Endothelial cell (in vitro differentiated cells): ENCODE data around the gene NLK. TPM values are rescaled to one million over a fixed set of nuclear protein-coding genes. Genes with fewer than 3 reads are reported as not detected.
"Not testable (repeated sequence)": the region's sequence is repeated elsewhere in the genome, so short reads cannot be mapped to it uniquely, and the experiment has no call there.

Source experiments
- DNase-seq: peaks from one replicate; pipeline ENCODE4 v3.0.0; 2021; ENCODE audit warnings: low spot score
- H3K27ac Mint-ChIP-seq: one replicate; pipeline ENCODE4 v1.8.0; 2021; ENCODE audit warnings: mixed read lengths, inconsistent platforms; ENCODE audit not compliant: unreplicated experiment
- H3K27me3 Mint-ChIP-seq: one replicate; pipeline ENCODE4 v1.8.0; 2021; ENCODE audit warnings: mild to moderate bottlenecking, moderate library complexity, mixed read lengths, inconsistent platforms; ENCODE audit not compliant: unreplicated experiment
- H3K36me3 Mint-ChIP-seq: one replicate; pipeline ENCODE4 v1.8.0; 2021; ENCODE audit warnings: mild to moderate bottlenecking, low read depth, mixed read lengths, inconsistent platforms; ENCODE audit not compliant: unreplicated experiment
- H3K4me1 Mint-ChIP-seq: one replicate; pipeline ENCODE4 v1.8.0; 2021; ENCODE audit warnings: mild to moderate bottlenecking, mixed read lengths, inconsistent platforms; ENCODE audit not compliant: unreplicated experiment
- H3K4me3 Mint-ChIP-seq: one replicate; pipeline ENCODE4 v1.8.0; 2021; ENCODE audit warnings: mild to moderate bottlenecking, mixed read lengths, inconsistent platforms; ENCODE audit not compliant: unreplicated experiment
- H3K9me3 Mint-ChIP-seq: one replicate; pipeline ENCODE4 v1.8.0; 2021; ENCODE audit warnings: mixed read lengths, inconsistent platforms; ENCODE audit not compliant: unreplicated experiment
- total RNA-seq: library from RNA; stranded (reverse); fragmentation: NEBNext Ultra II Directional; extraction: Animal tissue kit (Norgen Biotek cat#: 25700); gene quantifications from one replicate; pipeline ENCODE4 v1.2.1, GENCODE V29; 2021; ENCODE audit not compliant: unreplicated experiment
- TF ChIP-seq, protein P1 (sequence below): fragments of 200-600 bp; sonication (generic); IDR thresholded peaks from one replicate; pipeline ENCODE4 v1.5.0; 2021; ENCODE audit warnings: antibody characterized with exemption; ENCODE audit not compliant: unreplicated experiment

NLK gene
- total RNA-seq, 1 donor from 2014 or later, result 53.7 TPM

DNA sequence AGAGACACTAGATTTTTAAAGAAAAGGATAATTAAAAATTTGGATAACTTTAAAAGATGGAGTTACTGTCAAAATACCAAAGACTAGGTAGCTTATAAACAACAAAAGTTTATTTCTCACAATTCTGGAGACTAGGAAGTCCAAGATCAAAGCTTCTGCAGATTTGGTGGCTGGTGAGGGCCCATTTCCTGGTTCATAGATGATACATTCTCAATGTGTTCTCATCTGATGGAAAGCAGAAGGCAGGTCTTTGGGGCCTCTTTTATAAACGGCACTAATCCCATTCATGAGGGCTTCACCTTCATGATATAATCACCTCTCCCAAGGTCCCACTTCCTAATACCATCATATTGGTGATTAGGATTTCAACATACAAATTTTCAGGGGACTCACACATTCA lies 33.7 kb downstream of the NLK start:
- no peaks in the 10 kb centered on the region for H3K9me3 Mint-ChIP-seq
- no peak overlapping the region for H3K27ac Mint-ChIP-seq
- no peak for DNase-seq
- TF ChIP-seq, protein P1, sequence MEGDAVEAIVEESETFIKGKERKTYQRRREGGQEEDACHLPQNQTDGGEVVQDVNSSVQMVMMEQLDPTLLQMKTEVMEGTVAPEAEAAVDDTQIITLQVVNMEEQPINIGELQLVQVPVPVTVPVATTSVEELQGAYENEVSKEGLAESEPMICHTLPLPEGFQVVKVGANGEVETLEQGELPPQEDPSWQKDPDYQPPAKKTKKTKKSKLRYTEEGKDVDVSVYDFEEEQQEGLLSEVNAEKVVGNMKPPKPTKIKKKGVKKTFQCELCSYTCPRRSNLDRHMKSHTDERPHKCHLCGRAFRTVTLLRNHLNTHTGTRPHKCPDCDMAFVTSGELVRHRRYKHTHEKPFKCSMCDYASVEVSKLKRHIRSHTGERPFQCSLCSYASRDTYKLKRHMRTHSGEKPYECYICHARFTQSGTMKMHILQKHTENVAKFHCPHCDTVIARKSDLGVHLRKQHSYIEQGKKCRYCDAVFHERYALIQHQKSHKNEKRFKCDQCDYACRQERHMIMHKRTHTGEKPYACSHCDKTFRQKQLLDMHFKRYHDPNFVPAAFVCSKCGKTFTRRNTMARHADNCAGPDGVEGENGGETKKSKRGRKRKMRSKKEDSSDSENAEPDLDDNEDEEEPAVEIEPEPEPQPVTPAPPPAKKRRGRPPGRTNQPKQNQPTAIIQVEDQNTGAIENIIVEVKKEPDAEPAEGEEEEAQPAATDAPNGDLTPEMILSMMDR, result no peak
- H3K36me3 Mint-ChIP-seq, result peaks cover 12% of the 10 kb centered on the region
- peaks cover 1% of the 10 kb centered on the region for H3K27me3 Mint-ChIP-seq
- H3K4me3 Mint-ChIP-seq, result no peak overlapping the region
- H3K4me1 Mint-ChIP-seq, result peaks cover 22% of the 10 kb centered on the region

DNA sequence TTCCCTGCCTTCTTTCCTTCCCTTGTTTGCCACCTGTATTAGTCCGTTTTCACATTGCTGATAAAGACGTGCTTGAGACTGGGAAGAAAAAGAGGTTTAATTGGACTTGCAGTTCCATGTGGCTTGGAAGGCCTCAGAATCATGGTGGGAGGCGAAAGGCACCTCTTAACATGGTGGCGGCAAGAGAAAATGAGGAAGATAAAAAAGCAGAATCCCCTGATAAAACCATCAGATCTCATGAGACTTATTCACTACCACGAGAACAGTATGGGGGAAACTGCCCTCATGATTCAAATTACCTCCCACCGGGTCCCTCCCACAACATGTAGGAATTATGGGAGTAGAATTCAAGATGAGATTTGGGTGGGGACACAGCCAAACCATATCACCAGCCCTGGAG lies 34.7 kb downstream of the NLK start:
- H3K4me1 Mint-ChIP-seq, result peaks cover 30% of the 10 kb centered on the region
- DNase-seq, H3K27ac Mint-ChIP-seq, H3K9me3 Mint-ChIP-seq, H3K27me3 Mint-ChIP-seq, H3K36me3 Mint-ChIP-seq, H3K4me3 Mint-ChIP-seq: not testable (repeated sequence)

DNA sequence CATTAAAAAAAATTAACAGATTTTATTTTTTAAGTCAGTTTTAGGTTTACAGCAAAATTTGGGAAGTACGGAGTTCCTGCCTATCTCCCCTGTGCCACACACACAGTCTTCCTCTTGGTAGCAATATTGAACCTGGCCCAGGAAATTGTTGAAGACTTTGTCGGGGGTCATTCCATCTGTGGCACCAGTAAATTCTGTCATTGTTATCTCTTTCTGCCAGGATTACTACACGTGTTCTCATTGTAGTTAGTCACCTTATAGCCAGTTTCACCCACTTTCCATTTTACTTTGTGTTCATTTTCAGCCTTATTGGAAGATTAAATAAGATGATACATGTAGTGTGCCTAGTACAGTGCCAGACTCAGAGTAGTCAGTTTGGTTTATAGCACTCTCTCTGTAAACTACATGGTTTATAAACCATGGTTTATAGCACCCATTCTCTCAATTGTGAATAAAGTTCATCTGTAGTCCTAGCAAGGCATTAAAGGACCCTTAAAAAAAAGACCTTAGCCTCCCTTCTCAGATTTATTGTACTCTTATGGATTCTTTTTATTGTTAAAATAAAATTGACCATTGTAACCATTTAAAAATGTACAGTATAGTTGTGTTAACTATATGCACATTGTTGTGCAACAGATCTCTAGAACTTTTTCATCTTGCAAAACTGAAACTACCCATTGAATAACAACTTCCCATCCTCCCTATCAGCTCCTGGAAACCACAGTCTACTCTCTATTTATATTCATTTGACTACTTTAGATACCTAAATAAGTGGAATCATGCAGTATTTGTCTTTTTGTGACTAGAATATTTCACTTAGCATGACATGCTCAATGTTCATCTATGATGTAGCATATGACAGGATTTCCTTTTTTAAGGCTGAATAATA lies 36.1 kb downstream of the NLK start:
- TF ChIP-seq, protein P1, result no peak

DNA sequence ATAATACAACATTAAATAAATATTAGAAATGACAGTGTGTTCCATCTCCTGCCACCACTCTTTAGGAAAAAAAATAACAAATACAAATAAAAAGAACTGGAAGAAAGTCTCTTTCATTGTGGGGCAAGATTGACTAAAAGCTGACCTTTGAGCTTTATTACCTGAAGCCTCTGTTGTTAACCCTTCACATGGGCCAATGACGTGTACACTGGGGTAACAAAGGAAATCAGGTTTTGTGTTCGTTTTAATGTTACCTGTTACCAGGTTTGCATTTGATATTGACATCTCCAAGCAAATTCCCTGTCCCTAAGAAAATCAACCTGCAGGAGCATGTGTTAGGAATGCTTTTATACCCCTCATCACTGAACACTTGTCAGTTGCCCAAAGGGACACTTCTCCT lies 39.0 kb downstream of the NLK start:
- Mint-ChIP-seq H3K27ac (no peak overlapping the region), H3K4me3 (no peak overlapping the region), H3K4me1 (peaks cover 22% of the 10 kb centered on the region), H3K36me3 (peaks cover 4% of the 10 kb centered on the region), H3K9me3 (no peaks in the 10 kb centered on the region), H3K27me3 (peaks cover 2% of the 10 kb centered on the region)
- TF ChIP-seq, protein P1, result no peak
- DNase-seq, result no peak

More for the DNA sequence above, 36.1 kb downstream of the NLK start:
- H3K27me3 Mint-ChIP-seq, result no peaks in the 10 kb centered on the region
- H3K4me1 Mint-ChIP-seq, result peaks cover 32% of the 10 kb centered on the region
- no peaks in the 10 kb centered on the region for H3K9me3 Mint-ChIP-seq
- H3K36me3 Mint-ChIP-seq, result no peaks in the 10 kb centered on the region
- no peak overlapping the region for H3K4me3 Mint-ChIP-seq
- H3K27ac Mint-ChIP-seq, result no peak overlapping the region
- DNase-seq, result no peak

DNA sequence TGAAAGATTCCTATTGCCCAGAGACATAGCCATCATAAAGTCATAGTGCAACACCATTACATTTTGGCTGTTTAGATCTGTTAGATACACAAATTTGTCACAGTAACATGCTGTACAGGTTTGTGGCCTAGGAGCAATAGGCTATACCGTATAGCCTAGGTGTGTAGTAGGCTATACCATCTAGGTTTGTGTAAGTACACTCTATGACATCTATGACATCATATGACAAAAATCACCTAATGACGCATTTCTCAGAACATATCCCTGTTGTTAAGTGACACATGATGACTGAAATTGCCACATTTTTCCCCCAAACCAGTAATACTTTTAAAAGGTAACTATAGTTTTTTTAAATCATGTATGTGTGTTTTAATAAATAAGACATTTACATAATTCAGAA lies 43.3 kb downstream of the NLK start:
- H3K36me3 Mint-ChIP-seq, result peaks cover 15% of the 10 kb centered on the region
- TF ChIP-seq, protein P1, result no peak
- H3K27ac Mint-ChIP-seq, result no peak overlapping the region
- peaks cover 17% of the 10 kb centered on the region for H3K4me1 Mint-ChIP-seq
- H3K4me3 Mint-ChIP-seq, result no peak overlapping the region
- DNase-seq, result no peak
- no peaks in the 10 kb centered on the region for H3K9me3 Mint-ChIP-seq
- peaks cover 2% of the 10 kb centered on the region for H3K27me3 Mint-ChIP-seq
